Fibroblast of skin of scalp (primary cell): Measurements from ENCODE around the gene DPP10.
A peak's percentile ranks its signal among the peaks of the same experiment; 100 is the strongest.

Experiments used
- DNase-seq: peaks from one replicate; pipeline ENCODE4 v3.0.0-alpha.2; 2013

Gene DPP10

DNA sequence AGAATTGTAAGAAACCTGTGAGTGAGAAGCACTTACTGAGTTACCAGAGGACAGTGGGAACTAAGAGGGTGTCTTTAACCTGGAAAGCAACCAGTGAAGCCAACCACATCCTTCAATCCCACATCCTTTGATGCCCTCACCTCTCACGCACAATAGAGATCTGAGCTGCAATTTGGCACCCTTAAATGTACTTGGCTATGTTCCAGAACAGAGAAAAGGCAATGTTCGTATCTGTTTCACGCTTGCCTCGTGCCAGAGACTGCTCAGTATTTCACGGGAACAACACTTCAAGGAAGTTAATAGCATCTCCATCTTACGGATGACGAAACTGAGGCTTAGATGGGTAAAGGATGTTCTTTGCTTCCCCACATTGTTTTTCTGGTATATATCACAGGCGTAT is 167.4 kb downstream of the DPP10 start:
- DNase-seq: no peak

- no peak for DNase-seq
These were observed 168.2 kb downstream of the DPP10 start for GRCh38 chr2:114610677-114611076.

- no peak for DNase-seq
These were observed 172.2 kb downstream of the DPP10 start for GRCh38 chr2:114614592-114614991.

DNA sequence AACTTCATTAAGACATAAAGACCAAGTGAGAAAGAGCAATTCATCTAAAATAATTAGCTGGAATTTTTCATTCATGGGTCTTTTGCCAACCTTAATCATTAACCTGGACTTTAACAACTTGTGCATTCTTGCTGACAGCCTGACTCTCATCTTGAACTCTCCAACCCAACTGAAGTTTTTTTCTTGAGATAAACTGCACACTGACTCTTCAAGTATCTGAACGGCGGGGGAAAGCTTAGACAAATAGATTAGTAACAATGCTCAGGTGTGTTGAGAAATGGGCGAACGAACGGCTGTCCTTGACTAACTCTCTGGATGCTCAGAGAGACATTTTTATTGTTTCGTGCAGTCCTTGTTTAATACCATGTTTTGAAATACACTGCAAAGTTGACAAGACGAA is 186.0 kb downstream of the DPP10 start:
- DNase-seq: no peak

GRCh38 chr2:114631146-114631545 is 188.7 kb downstream of the DPP10 start:
- no peak for DNase-seq

- no peak for DNase-seq
These were observed 199.8 kb downstream of the DPP10 start for GRCh38 chr2:114642166-114642770.

GRCh38 chr2:114642988-114643553 is 200.6 kb downstream of the DPP10 start:
- DNase-seq: no peak

DNA sequence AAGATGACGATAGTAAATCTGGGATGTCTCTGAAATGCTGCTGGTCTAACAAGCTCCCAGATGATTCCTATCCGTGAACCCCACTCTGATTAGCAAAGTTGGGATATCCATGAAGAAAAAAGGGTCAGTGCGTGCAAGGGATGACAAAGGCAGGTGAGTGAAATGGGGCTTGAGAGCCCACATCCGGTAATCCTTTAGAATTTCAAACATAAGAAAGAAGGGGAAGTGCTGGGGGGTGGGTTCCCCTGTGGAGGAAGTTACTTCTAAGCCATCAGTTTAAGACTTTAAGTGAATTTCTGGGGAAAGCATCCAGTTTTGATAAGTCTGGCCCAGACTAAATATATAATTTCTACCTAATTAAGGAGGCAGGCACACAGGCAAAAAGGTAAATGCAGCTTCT is 209.5 kb downstream of the DPP10 start:
- DNase-seq: no peak

- DNase-seq: no peak
These were observed 217.4 kb downstream of the DPP10 start for GRCh38 chr2:114659880-114660279.

- peak; percentile 13 for DNase-seq
These were observed 219.8 kb downstream of the DPP10 start for GRCh38 chr2:114661971-114662939.

DNA sequence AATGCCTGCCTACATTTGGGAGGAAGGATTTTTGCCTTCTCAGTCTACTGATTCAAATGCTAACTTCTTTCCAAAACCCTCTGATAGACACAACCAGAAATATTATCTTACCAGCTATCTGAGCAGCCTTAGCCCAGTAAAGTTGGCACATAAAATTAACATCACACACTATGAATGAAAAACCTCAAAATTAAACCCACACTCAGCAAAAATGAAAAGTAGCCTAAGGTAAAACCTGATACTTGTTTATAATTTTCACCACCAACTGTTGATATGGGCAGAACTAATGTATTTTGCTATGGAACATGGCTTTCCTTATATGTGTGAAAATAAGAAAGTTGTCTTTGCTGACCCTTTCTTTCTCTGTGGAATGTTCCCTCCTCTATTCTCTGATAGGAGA is 226.0 kb downstream of the DPP10 start:
- no peak for DNase-seq

GRCh38 chr2:114683251-114683650 is 240.8 kb downstream of the DPP10 start:
- DNase-seq: no peak

DNA sequence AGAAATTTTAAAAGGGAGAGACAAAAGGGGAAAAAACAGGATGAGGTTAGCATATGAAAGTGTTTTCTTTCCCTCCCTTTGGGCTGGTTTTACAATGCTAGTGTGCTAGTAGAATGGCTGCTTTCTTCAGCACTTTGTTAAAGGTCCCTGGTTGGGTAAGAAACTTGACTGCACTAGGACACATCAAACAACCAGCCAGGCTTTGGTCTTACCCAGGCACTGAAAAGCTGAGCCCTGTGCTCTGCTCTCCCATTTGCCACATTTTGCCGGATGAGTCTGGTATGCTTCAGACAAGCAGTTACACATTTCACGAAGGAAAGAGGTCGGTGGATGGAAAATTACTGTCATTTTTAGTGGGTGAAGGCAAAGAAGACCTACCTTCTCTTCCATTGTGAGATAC is 242.0 kb downstream of the DPP10 start:
- no peak for DNase-seq

DNA sequence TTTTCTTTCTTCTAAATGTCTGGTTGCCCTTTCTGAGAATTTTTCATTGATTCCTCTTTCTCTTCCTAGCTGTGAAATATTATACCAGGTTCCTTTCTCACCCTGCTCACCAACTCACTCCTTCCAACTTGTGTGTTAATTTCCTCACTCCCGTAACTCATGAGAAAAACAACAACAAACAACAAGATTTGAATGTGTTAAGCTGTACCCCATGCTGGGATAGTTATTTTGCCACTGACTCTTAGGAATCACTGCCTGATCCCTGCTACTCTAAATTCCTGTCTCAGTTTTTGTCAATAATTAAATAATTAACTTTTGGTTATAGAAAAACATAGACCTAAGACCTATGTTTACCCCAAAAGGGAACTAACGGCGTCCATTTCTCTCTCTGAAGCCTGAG is 242.7 kb downstream of the DPP10 start:
- DNase-seq: no peak

GRCh38 chr2:114688241-114688640 is 245.8 kb downstream of the DPP10 start:
- no peak for DNase-seq

GRCh38 chr2:114698520-114698919 is 256.1 kb downstream of the DPP10 start:
- DNase-seq: no peak

DNA sequence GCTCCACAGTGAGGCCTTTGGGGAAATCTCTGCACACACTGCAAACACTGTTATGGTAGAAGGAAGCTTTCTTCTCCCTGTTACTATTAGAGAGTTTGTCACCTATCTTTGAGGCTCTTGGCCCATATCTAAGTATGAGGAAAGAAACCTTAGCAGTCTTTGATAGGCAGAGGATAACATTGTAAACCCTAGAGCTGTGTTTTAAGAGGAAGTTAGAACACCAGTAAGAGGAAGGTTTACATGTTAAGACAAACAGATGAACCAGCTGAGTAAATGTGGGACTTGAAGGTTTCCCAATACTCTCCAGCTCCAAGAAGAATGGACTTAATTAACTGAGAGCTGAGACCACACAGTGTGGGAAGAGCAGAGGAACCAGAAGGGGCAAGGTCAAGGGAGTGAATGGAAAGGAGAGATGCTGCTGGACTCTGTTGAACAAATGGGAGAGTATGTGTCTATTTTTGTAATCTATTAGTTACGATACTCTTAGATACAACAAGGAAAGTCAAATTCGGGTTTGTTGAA is 257.0 kb downstream of the DPP10 start:
- DNase-seq: no peak

DNA sequence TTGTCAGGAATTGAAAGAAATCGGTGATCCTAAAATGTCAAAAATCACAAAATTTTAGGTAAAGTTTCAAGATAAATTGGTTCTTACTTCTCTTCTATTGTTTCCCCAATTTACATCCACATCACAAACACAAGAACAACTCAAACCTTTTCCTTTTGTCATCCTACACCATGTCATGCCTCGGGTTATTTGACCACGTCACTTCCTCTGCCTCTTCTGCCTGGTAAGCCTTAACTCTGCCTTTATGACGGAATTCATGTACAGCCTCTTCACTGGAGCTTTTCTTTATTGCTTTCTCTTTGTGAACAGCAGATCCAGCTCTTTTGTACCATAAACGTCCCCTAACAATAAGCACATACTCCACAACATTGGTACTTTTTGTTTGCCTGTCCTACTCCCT is 258.0 kb downstream of the DPP10 start:
- DNase-seq: no peak

- DNase-seq: no peak
These were observed 267.8 kb downstream of the DPP10 start for GRCh38 chr2:114709936-114710850.

DNA sequence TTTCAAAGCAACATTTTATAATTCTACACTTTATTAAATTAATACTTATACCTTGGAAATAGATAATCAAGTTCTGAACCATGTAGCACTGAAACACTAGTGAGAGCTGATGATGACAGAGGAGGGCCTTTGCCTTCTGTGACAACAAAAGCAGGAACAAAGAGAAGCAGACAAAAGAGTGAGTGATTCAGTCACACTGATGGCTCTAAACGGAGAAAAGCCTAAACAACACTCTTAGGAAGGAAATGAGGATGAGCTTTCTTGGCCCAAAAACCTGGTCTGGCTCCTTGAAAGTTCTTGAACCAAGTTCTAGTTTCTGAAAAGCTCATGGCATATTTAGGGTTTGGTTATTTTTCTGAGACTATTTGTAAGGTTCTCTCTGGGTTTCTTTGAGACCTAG is 271.9 kb downstream of the DPP10 start:
- DNase-seq: no peak

DNA sequence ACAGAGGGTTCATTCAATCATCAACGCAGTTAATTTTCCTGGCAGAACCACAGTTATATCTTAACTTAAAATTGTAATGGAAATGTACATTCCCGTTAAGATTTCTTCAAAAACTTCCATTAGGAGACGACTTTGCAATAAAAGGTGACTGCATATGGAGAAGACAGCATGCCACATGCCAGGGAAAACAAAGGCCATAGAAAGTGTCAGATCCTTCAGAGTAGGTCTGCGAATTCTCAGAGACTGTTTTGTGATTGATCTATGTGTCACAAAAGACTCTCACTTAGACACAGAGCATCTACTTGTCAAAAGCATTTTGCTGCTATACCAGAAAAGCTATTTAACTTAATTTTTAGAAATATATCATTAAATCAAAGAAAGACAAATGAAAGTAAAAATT is 274.6 kb downstream of the DPP10 start:
- DNase-seq: no peak

DNA sequence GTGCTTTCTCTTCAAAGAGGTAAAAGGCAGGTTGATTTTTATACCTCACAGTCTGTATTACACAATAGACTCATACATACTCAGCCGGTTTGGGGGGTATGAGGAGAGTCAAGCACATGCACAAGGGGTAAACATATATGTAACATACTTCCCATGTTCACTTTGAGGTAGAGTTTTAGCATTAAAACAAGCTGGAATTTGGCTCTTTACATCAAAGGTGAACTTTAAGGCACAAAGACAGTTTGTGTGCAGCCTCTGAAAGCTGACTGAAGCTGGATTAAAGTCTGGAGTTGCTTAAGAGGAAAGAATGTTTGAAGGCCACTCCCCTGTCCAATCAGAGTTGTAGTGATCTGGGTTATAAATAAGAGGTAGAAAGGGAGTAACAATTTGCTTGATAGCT is 282.0 kb downstream of the DPP10 start:
- DNase-seq: no peak
